WTC11 (cell line): Measurements from ENCODE around the gene FOXRED1. TPM values are rescaled to one million over a fixed set of nuclear protein-coding genes. Genes with fewer than 3 reads are reported as not detected.
"Not testable (repeated sequence)": the region's sequence is repeated elsewhere in the genome, so short reads cannot be mapped to it uniquely, and the experiment has no call there.

Experiments
- ATAC-seq: fragments of 200-7000 bp; cut with Tn5 transposase; 2 replicates; pipeline ENCODE4 v1.10.0; 2021; ENCODE audit warnings: mild to moderate bottlenecking, moderate library complexity
- CTCF ChIA-PET: fragments of 300-600 bp; sonication (Branson Sonifier 250); formaldehyde crosslinking; loops from one replicate; lab custom pipeline; 2021; ENCODE audit warnings: antibody characterized with exemption; lab: Charles Lee
- POLR2A ChIA-PET: fragments of 350-600 bp; sonication (Branson Sonifier 250); formaldehyde crosslinking; loops from one replicate; lab custom pipeline; 2021; ENCODE audit warnings: antibody characterized with exemption; lab: Charles Lee
- DNase-seq: peaks from one replicate; pipeline ENCODE4 v3.0.0; 2021; ENCODE audit warnings: low spot score
- H3K27ac Mint-ChIP-seq: 2 replicates; pipeline ENCODE4 v1.8.0; 2021; ENCODE audit warnings: mixed read lengths
- H3K27me3 Mint-ChIP-seq: 2 replicates; pipeline ENCODE4 v1.8.0; 2021; ENCODE audit warnings: low read depth, mild to moderate bottlenecking, moderate library complexity, mixed read lengths
- H3K36me3 Mint-ChIP-seq: 2 replicates; pipeline ENCODE4 v1.8.0; 2021; ENCODE audit warnings: mixed read lengths
- H3K4me1 Mint-ChIP-seq: 2 replicates; pipeline ENCODE4 v1.8.0; 2022; ENCODE audit warnings: mixed read lengths
- H3K4me3 Mint-ChIP-seq: 2 replicates; pipeline ENCODE4 v1.8.0; 2021; ENCODE audit warnings: mild to moderate bottlenecking, moderate library complexity, mixed read lengths
- H3K9me3 Mint-ChIP-seq: 2 replicates; pipeline ENCODE4 v1.8.0; 2021; ENCODE audit warnings: mixed read lengths
- ARID4B ChIP-seq: sonication (generic); formaldehyde crosslinking; IDR thresholded peaks from 2 replicates; pipeline ENCODE4 v1.8.0; 2023; ENCODE audit warnings: missing genetic modification reagents, mild to moderate bottlenecking, borderline replicate concordance
- CREM ChIP-seq: sonication (generic); formaldehyde crosslinking; IDR thresholded peaks from 2 replicates; pipeline ENCODE4 v1.8.1; 2022; ENCODE audit warnings: mild to moderate bottlenecking, missing genetic modification reagents, moderate library complexity
- CTCF ChIP-seq: fragments of 200-600 bp; IDR thresholded peaks from 2 replicates; pipeline ENCODE4 v1.8.0; 2022; ENCODE audit warnings: antibody characterized with exemption
- E2F1 ChIP-seq: sonication (generic); formaldehyde crosslinking; IDR thresholded peaks from 2 replicates; pipeline ENCODE4 v1.8.0; 2022; ENCODE audit warnings: mild to moderate bottlenecking, missing genetic modification reagents
- ESRRA ChIP-seq: sonication (generic); formaldehyde crosslinking; IDR thresholded peaks from 2 replicates; pipeline ENCODE4 v1.8.1; 2022; ENCODE audit warnings: mild to moderate bottlenecking, missing genetic modification reagents, borderline replicate concordance
- HMGXB4 ChIP-seq: sonication (generic); formaldehyde crosslinking; IDR thresholded peaks from 2 replicates; pipeline ENCODE4 v1.8.1; 2023; ENCODE audit warnings: mild to moderate bottlenecking, moderate library complexity, missing genetic modification reagents
- IRF2 ChIP-seq: sonication (generic); formaldehyde crosslinking; IDR thresholded peaks from 2 replicates; pipeline ENCODE4 v1.8.0; 2022; ENCODE audit warnings: low read depth, missing genetic modification reagents, borderline replicate concordance
- SMAD3 ChIP-seq: sonication (generic); formaldehyde crosslinking; IDR thresholded peaks from 2 replicates; pipeline ENCODE4 v1.8.0; 2022; ENCODE audit warnings: missing genetic modification reagents, mild to moderate bottlenecking, borderline replicate concordance
- ZNF121 ChIP-seq: sonication (generic); formaldehyde crosslinking; IDR thresholded peaks from 2 replicates; pipeline ENCODE4 v1.8.0; 2023; ENCODE audit warnings: missing genetic modification reagents
- total RNA-seq: library from RNA; stranded (reverse); gene quantifications from 3 replicates; pipeline ENCODE4 v1.2.3, GENCODE V29; 2021

The FOXRED1 gene
- total RNA-seq, 1 experiment from 2014 or later, result 61.9 TPM

- POLR2A ChIA-PET, result interaction anchor here (1.0 kb wide), 1 partner anchor 109 kb away, joined by 3 read pairs; no protein-coding TSS in a partner anchor
- CTCF ChIA-PET, result interaction anchor here (0.9 to 2.0 kb wide), 7 partner anchors 21 to 173 kb away, joined by 3 to 12 read pairs (median 3); no protein-coding TSS in a partner anchor
- Mint-ChIP-seq H3K4me1 (peaks cover 21% of the 10 kb centered on the region), H3K27ac (no peak overlapping the region), H3K9me3 (no peaks in the 10 kb centered on the region), H3K27me3 (no peaks in the 10 kb centered on the region), H3K36me3 (peaks cover 24% of the 10 kb centered on the region), H3K4me3 (no peak overlapping the region)
- TF ChIP-seq ESRRA (CRISPR knock-in tag) (no peak), E2F1 (CRISPR knock-in tag) (no peak), ZNF121 (CRISPR knock-in tag) (0 out of 2 replicates have a peak, but pooled peaks have one; percentile 41)
- DNase-seq, result peak; percentile 55
- ATAC-seq, result 0 out of 2 replicates have a peak, but pooled peaks have one; percentile 2
These were observed 38.8 kb downstream of the FOXRED1 start for GRCh38 chr11:126307706-126308105.

GRCh38 chr11:126308271-126308671 lies 39.3 kb downstream of the FOXRED1 start:
- Mint-ChIP-seq H3K27ac (no peak overlapping the region), H3K4me3 (no peak overlapping the region), H3K36me3 (peaks cover 25% of the 10 kb centered on the region), H3K9me3 (no peaks in the 10 kb centered on the region), H3K4me1 (peaks cover 17% of the 10 kb centered on the region), H3K27me3 (no peaks in the 10 kb centered on the region)
- ATAC-seq (no peak), DNase-seq (no peak)
- POLR2A ChIA-PET, result interaction anchor here (1.0 kb wide), 1 partner anchor 109 kb away, joined by 3 read pairs; no protein-coding TSS in a partner anchor
- CTCF ChIA-PET, result interaction anchor here (0.9 to 2.0 kb wide), 8 partner anchors 21 to 172 kb away, joined by 3 to 12 read pairs (median 3); no protein-coding TSS in a partner anchor
- TF ChIP-seq HMGXB4 (CRISPR knock-in tag) (no peak), SMAD3 (no peak), IRF2 (CRISPR knock-in tag) (no peak), ARID4B (CRISPR knock-in tag) (no peak)

- ATAC-seq, H3K9me3 Mint-ChIP-seq, DNase-seq, H3K27ac Mint-ChIP-seq, H3K4me3 Mint-ChIP-seq, POLR2A ChIA-PET, H3K27me3 Mint-ChIP-seq: not testable (repeated sequence)
- CTCF ChIA-PET, result interaction anchor here (0.7 to 1.1 kb wide), 2 partner anchors 161 to 172 kb away, joined by 3 to 5 read pairs; no protein-coding TSS in a partner anchor
- peaks cover 14% of the 10 kb centered on the region for H3K4me1 Mint-ChIP-seq
- H3K36me3 Mint-ChIP-seq, result peaks cover 29% of the 10 kb centered on the region
These were observed 39.8 kb downstream of the FOXRED1 start for GRCh38 chr11:126308771-126309170.

GRCh38 chr11:126310200-126310991 lies 41.4 kb downstream of the FOXRED1 start:
- Mint-ChIP-seq H3K9me3 (peaks cover 5% of the 10 kb centered on the region; the same call in 1 of the 2 replicates), H3K36me3 (peaks cover 37% of the 10 kb centered on the region), H3K4me3 (no peak overlapping the region), H3K27ac (no peak overlapping the region), H3K27me3 (no peaks in the 10 kb centered on the region), H3K4me1 (0 out of 2 replicates have a peak, but pooled peaks cover 4% of the 10 kb centered on the region)
- ChIA-PET POLR2A (interaction anchor here (0.9 kb wide), 1 partner anchor 60 kb away, joined by 3 read pairs; no protein-coding TSS in a partner anchor), CTCF (interaction anchor here (0.5 to 2.0 kb wide), 48 partner anchors 9 to 324 kb away, joined by 3 to 37 read pairs (median 4); partner anchors contain the start of genes FOXRED1, SRPRA, ST3GAL4 and TIRAP)
- ATAC-seq (peak; percentile 95), DNase-seq (peak; percentile 82)
- TF ChIP-seq CTCF, result peak; percentile 56; the same call in 1 of the 2 replicates
- no peak for TF ChIP-seq CREM (CRISPR knock-in tag)
- TF ChIP-seq ZNF121 (CRISPR knock-in tag), result peak; percentile 97
